ENCODE results near the gene SIMC1. TPM values are rescaled to one million over a fixed set of nuclear protein-coding genes. Genes with fewer than 3 reads are reported as not detected.

The SIMC1 gene
- total RNA-seq, 2 donors from 2014 or later: 17.9 to 28.5 TPM

GRCh38 chr5:176359658-176360057 is 121.4 kb downstream of the SIMC1 start:
- ATAC-seq (replicated peaks): no peak
- Mint-ChIP-seq H3K4me3 (peak overlapping the region; percentile 94), H3K27me3 (no peaks in the 10 kb centered on the region), H3K4me1 (peaks cover 11% of the 10 kb centered on the region), H3K27ac (peak overlapping the region; percentile 85), H3K9me3 (no peaks in the 10 kb centered on the region), H3K36me3 (ENCODE audit: low read depth) (peaks cover 50% of the 10 kb centered on the region)

- Mint-ChIP-seq H3K9me3 (no peaks in the 10 kb centered on the region), H3K27me3 (no peaks in the 10 kb centered on the region), H3K36me3 (ENCODE audit: low read depth) (peaks cover 37% of the 10 kb centered on the region), H3K4me1 (peaks cover 11% of the 10 kb centered on the region), H3K27ac (peak overlapping the region; percentile 96), H3K4me3 (peak overlapping the region; percentile 94)
- peak; percentile 4 for ATAC-seq (replicated peaks)
Observed at GRCh38 chr5:176360894-176361436, 122.7 kb downstream of the SIMC1 start.

- Mint-ChIP-seq H3K4me1 (peaks cover 11% of the 10 kb centered on the region), H3K9me3 (no peaks in the 10 kb centered on the region), H3K27me3 (no peaks in the 10 kb centered on the region), H3K4me3 (peak within 1 kb of the TSS; percentile 94), H3K36me3 (ENCODE audit: low read depth) (peaks cover 34% of the 10 kb centered on the region), H3K27ac (peak within 1 kb of the TSS; percentile 96)
- ATAC-seq (replicated peaks): peak; percentile 94
Observed at GRCh38 chr5:176361437-176362232, 123.4 kb downstream of the SIMC1 start, which contains the start of gene KIAA1191. Gene KIAA1191, minus strand, starts transcription at chr5:176361764. Its CDS starts 2,256 bp downstream, at chr5:176359508.

GRCh38 chr5:176362233-176362490 is 123.9 kb downstream of the SIMC1 start:
- Mint-ChIP-seq H3K36me3 (ENCODE audit: low read depth) (peaks cover 34% of the 10 kb centered on the region), H3K9me3 (no peaks in the 10 kb centered on the region), H3K27me3 (no peaks in the 10 kb centered on the region), H3K4me1 (peaks cover 12% of the 10 kb centered on the region), H3K27ac (peak overlapping the region; percentile 96), H3K4me3 (peak overlapping the region; percentile 94)
- no peak for ATAC-seq (replicated peaks)

- no peaks in the 10 kb centered on the region for H3K9me3 Mint-ChIP-seq
- no peak for ATAC-seq (replicated peaks)
- no peaks in the 10 kb centered on the region for H3K27me3 Mint-ChIP-seq
- H3K4me3 Mint-ChIP-seq: peak overlapping the region; percentile 72
- H3K27ac Mint-ChIP-seq: peak overlapping the region; percentile 71
- peaks cover 31% of the 10 kb centered on the region for H3K36me3 Mint-ChIP-seq (ENCODE audit: low read depth)
- H3K4me1 Mint-ChIP-seq: peaks cover 10% of the 10 kb centered on the region
Observed at GRCh38 chr5:176364765-176365350, 126.6 kb downstream of the SIMC1 start.

GRCh38 chr5:176365351-176366231 is 127.4 kb downstream of the SIMC1 start, which contains the start of gene ARL10:
Gene ARL10, plus strand, starts transcription at chr5:176365487. Its CDS starts 77 bp downstream, at chr5:176365564.
- peaks cover 37% of the 10 kb centered on the region for H3K36me3 Mint-ChIP-seq (ENCODE audit: low read depth)
- H3K4me3 Mint-ChIP-seq: peak within 1 kb of the TSS; percentile 72
- H3K27me3 Mint-ChIP-seq: no peaks in the 10 kb centered on the region
- H3K27ac Mint-ChIP-seq: peak within 1 kb of the TSS; percentile 71
- ATAC-seq (replicated peaks): peak; percentile 41
- H3K9me3 Mint-ChIP-seq: no peaks in the 10 kb centered on the region
- peaks cover 9% of the 10 kb centered on the region for H3K4me1 Mint-ChIP-seq

- H3K9me3 Mint-ChIP-seq: no peaks in the 10 kb centered on the region
- H3K4me1 Mint-ChIP-seq: peaks cover 9% of the 10 kb centered on the region
- ATAC-seq (replicated peaks): no peak
- H3K36me3 Mint-ChIP-seq (ENCODE audit: low read depth): peaks cover 45% of the 10 kb centered on the region
- peak overlapping the region; percentile 63 for H3K27ac Mint-ChIP-seq
- H3K27me3 Mint-ChIP-seq: no peaks in the 10 kb centered on the region
- peak overlapping the region; percentile 72 for H3K4me3 Mint-ChIP-seq
Observed at GRCh38 chr5:176366232-176366894, 128.1 kb downstream of the SIMC1 start.

GRCh38 chr5:176368726-176369125 is 130.5 kb downstream of the SIMC1 start:
- peaks cover 9% of the 10 kb centered on the region for H3K4me1 Mint-ChIP-seq
- H3K9me3 Mint-ChIP-seq: no peaks in the 10 kb centered on the region
- peaks cover 46% of the 10 kb centered on the region for H3K36me3 Mint-ChIP-seq (ENCODE audit: low read depth)
- H3K4me3 Mint-ChIP-seq: no peak overlapping the region
- H3K27ac Mint-ChIP-seq: no peak overlapping the region
- ATAC-seq (replicated peaks): no peak
- H3K27me3 Mint-ChIP-seq: no peaks in the 10 kb centered on the region

GRCh38 chr5:176369934-176370711 is 131.9 kb downstream of the SIMC1 start:
- H3K27me3 Mint-ChIP-seq: no peaks in the 10 kb centered on the region
- peak overlapping the region; percentile 41 for H3K27ac Mint-ChIP-seq
- peaks cover 46% of the 10 kb centered on the region for H3K36me3 Mint-ChIP-seq (ENCODE audit: low read depth)
- peaks cover 9% of the 10 kb centered on the region for H3K4me1 Mint-ChIP-seq
- H3K4me3 Mint-ChIP-seq: no peak overlapping the region
- ATAC-seq (replicated peaks): no peak
- H3K9me3 Mint-ChIP-seq: no peaks in the 10 kb centered on the region

- Mint-ChIP-seq H3K9me3 (no peaks in the 10 kb centered on the region), H3K27me3 (no peaks in the 10 kb centered on the region), H3K36me3 (ENCODE audit: low read depth) (peaks cover 55% of the 10 kb centered on the region), H3K4me1 (peaks cover 9% of the 10 kb centered on the region), H3K27ac (no peak overlapping the region), H3K4me3 (no peak overlapping the region)
- no peak for ATAC-seq (replicated peaks)
Observed at GRCh38 chr5:176371621-176372539, 133.7 kb downstream of the SIMC1 start.

- Mint-ChIP-seq H3K4me1 (no peaks in the 10 kb centered on the region), H3K27me3 (no peaks in the 10 kb centered on the region), H3K36me3 (ENCODE audit: low read depth) (peaks cover 50% of the 10 kb centered on the region), H3K4me3 (no peak overlapping the region), H3K27ac (no peak overlapping the region), H3K9me3 (no peaks in the 10 kb centered on the region)
- no peak for ATAC-seq (replicated peaks)
Observed at GRCh38 chr5:176373100-176373818, 135.0 kb downstream of the SIMC1 start.

GRCh38 chr5:176379881-176380280 is 141.7 kb downstream of the SIMC1 start:
- Mint-ChIP-seq H3K4me3 (no peak overlapping the region), H3K36me3 (ENCODE audit: low read depth) (peaks cover 85% of the 10 kb centered on the region), H3K27me3 (no peaks in the 10 kb centered on the region), H3K27ac (no peak overlapping the region), H3K4me1 (peaks cover 3% of the 10 kb centered on the region), H3K9me3 (no peaks in the 10 kb centered on the region)
- ATAC-seq (replicated peaks): no peak
